Smooth muscle cell (in vitro differentiated cells): ENCODE measurements around the gene DST. TPM values are rescaled to one million over a fixed set of nuclear protein-coding genes. Genes with fewer than 3 reads are reported as not detected.

ENCODE experiments used
- DNase-seq: peaks from one replicate; lab custom pipeline; 2025; ENCODE audit not compliant: unreplicated experiment; lab: John Stamatoyannopoulos, UW
- H2AFZ ChIP-seq: fragments of 200-600 bp; sonication (generic); 2 replicates; pipeline ENCODE4 v1.6.0; 2016; ENCODE audit warnings: antibody characterized with exemption, low read depth, mild to moderate bottlenecking
- H3F3A ChIP-seq: fragments of 200-600 bp; sonication (generic); 2 replicates; pipeline ENCODE4 v1.6.0; 2017; ENCODE audit warnings: antibody characterized with exemption, low read depth
- H3K27ac ChIP-seq: fragments of 200-600 bp; sonication (generic); 2 replicates; pipeline ENCODE4 v1.5.1; 2016; ENCODE audit warnings: low read depth, mild to moderate bottlenecking
- H3K27me3 ChIP-seq: fragments of 200-600 bp; sonication (generic); 2 replicates; pipeline ENCODE4 v1.6.1; 2016; ENCODE audit warnings: low read depth, mild to moderate bottlenecking
- H3K36me3 ChIP-seq: fragments of 200-600 bp; sonication (generic); 2 replicates; pipeline ENCODE4 v1.5.1; 2016; ENCODE audit warnings: low read depth
- H3K4me1 ChIP-seq: fragments of 200-600 bp; sonication (generic); 2 replicates; pipeline ENCODE4 v1.5.1; 2016; ENCODE audit warnings: low read depth
- H3K4me2 ChIP-seq: fragments of 200-600 bp; sonication (generic); 2 replicates; pipeline ENCODE4 v1.6.0; 2016; ENCODE audit warnings: mild to moderate bottlenecking
- H3K4me3 ChIP-seq: fragments of 200-600 bp; sonication (generic); 2 replicates; pipeline ENCODE4 v1.5.1; 2016; ENCODE audit warnings: mild to moderate bottlenecking
- H3K79me2 ChIP-seq: fragments of 200-600 bp; sonication (generic); 2 replicates; pipeline ENCODE4 v1.6.0; 2016; ENCODE audit warnings: low read depth, mild to moderate bottlenecking
- H3K9ac ChIP-seq: fragments of 200-600 bp; sonication (generic); 2 replicates; pipeline ENCODE4 v1.6.0; 2016; ENCODE audit warnings: low read depth
- H3K9me3 ChIP-seq: fragments of 200-600 bp; sonication (generic); replicated peaks from 2 replicates; pipeline ENCODE4 v1.5.1; 2016; ENCODE audit warnings: low read depth
- H4K20me1 ChIP-seq: fragments of 200-600 bp; sonication (generic); 2 replicates; pipeline ENCODE4 v1.6.0; 2016; ENCODE audit warnings: low read depth
- CTCF ChIP-seq: fragments of 200-600 bp; sonication (generic); IDR thresholded peaks from 2 replicates; pipeline ENCODE4 v1.5.1; 2017; ENCODE audit warnings: borderline replicate concordance, mild to moderate bottlenecking, antibody characterized with exemption; ENCODE audit not compliant: insufficient read depth, poor library complexity, severe bottlenecking
- WGBS: methylation state at CpG from one replicate; pipeline ENCODE4 v1.1.7; 2016; ENCODE audit warnings: low lambda C conversion rate; 5-methylcytosine and 5-hydroxymethylcytosine counted together
- polyA plus RNA-seq: library from polyadenylated mRNA; unstranded; fragments of >200 nt; fragmentation: Nextera tagmentation; extraction: Ambion mirVana; gene quantifications from 2 replicates; pipeline ENCODE4 v1.2.1, GENCODE V29; 2016
- total RNA-seq: library from RNA; depleted of rRNA; stranded (reverse); fragments of >200 nt; gene quantifications from 2 replicates; pipeline ENCODE4 v1.2.3, GENCODE V29; 2014

DST gene
- total and polyA plus RNA-seq, 2 experiments from 2014 or later = 17.1 to 186 TPM

- H3K27me3 ChIP-seq = no peaks in the 10 kb centered on the region
- peak overlapping the region; percentile 63 for H3K4me2 ChIP-seq
- DNase-seq = no peak
- WGBS = 58% methylated on average over 1 of the region's 1 CpG
- peaks cover 6% of the 10 kb centered on the region for H3F3A ChIP-seq
- H3K9ac ChIP-seq = no peak overlapping the region
- TF ChIP-seq CTCF = no peak
- H3K9me3 ChIP-seq = no peaks in the 10 kb centered on the region
- no peaks in the 10 kb centered on the region for H3K79me2 ChIP-seq
- no peak overlapping the region for H3K4me3 ChIP-seq
- no peak overlapping the region for H2AFZ ChIP-seq
- H4K20me1 ChIP-seq = no peaks in the 10 kb centered on the region
- peak overlapping the region; percentile 67 for H3K27ac ChIP-seq
- H3K36me3 ChIP-seq = no peaks in the 10 kb centered on the region
- H3K4me1 ChIP-seq = peaks cover 15% of the 10 kb centered on the region
These were observed 9.5 kb upstream of the DST start for GRCh38 chr6:56652231-56652630.

GRCh38 chr6:56650191-56650590 is 7.5 kb upstream of the DST start:
- Histone ChIP-seq H3K4me2 (no peak overlapping the region), H3K79me2 (no peaks in the 10 kb centered on the region), H3K36me3 (no peaks in the 10 kb centered on the region), H3K27me3 (no peaks in the 10 kb centered on the region), H4K20me1 (no peaks in the 10 kb centered on the region), H2AFZ (no peak overlapping the region), H3K9ac (no peak overlapping the region), H3F3A (peaks cover 6% of the 10 kb centered on the region), H3K9me3 (no peaks in the 10 kb centered on the region), H3K4me3 (no peak overlapping the region), H3K27ac (peak overlapping the region; percentile 52), H3K4me1 (peaks cover 15% of the 10 kb centered on the region)
- no peak for DNase-seq
- WGBS = 94% methylated on average over 1 of the region's 1 CpG
- no peak for TF ChIP-seq CTCF

- Histone ChIP-seq H3K4me1 (peaks cover 15% of the 10 kb centered on the region), H3K36me3 (no peaks in the 10 kb centered on the region), H3F3A (peaks cover 6% of the 10 kb centered on the region), H3K9ac (no peak overlapping the region), H3K4me2 (no peak overlapping the region), H3K27ac (peak overlapping the region; percentile 52), H3K79me2 (no peaks in the 10 kb centered on the region), H2AFZ (no peak overlapping the region), H3K9me3 (no peaks in the 10 kb centered on the region), H3K27me3 (no peaks in the 10 kb centered on the region), H4K20me1 (no peaks in the 10 kb centered on the region), H3K4me3 (no peak overlapping the region)
- DNase-seq = no peak
- TF ChIP-seq CTCF = no peak
- 92% methylated on average over 3 of the region's 3 CpGs for WGBS
These were observed 7.1 kb upstream of the DST start for GRCh38 chr6:56649782-56650181.

- Histone ChIP-seq H3K27me3 (no peaks in the 10 kb centered on the region), H3K9me3 (no peaks in the 10 kb centered on the region), H3K36me3 (no peaks in the 10 kb centered on the region), H3K4me1 (peaks cover 15% of the 10 kb centered on the region), H4K20me1 (no peaks in the 10 kb centered on the region), H3K4me2 (no peak overlapping the region), H3K79me2 (no peaks in the 10 kb centered on the region), H3K4me3 (no peak overlapping the region), H3F3A (peaks cover 6% of the 10 kb centered on the region), H3K9ac (no peak overlapping the region), H3K27ac (peak overlapping the region; percentile 52), H2AFZ (no peak overlapping the region)
- no peak for TF ChIP-seq CTCF
- no peak for DNase-seq
- WGBS = 24% methylated on average over 1 of the region's 1 CpG
These were observed 6.5 kb upstream of the DST start for GRCh38 chr6:56649053-56649769.
